ENCODE results near the gene GNG12.

The GNG12 gene

GRCh38 chr1:67759066-67759465 lies 74.2 kb downstream of the GNG12 start:
- in situ Hi-C loops (cut with MboI; ENCODE audit: low sequenced_read_pairs), result no loop called here

GRCh38 chr1:67755619-67756018 lies 77.6 kb downstream of the GNG12 start:
- in situ Hi-C loops (cut with MboI; ENCODE audit: low sequenced_read_pairs), result no loop called here

- in situ Hi-C loops (cut with MboI; ENCODE audit: low sequenced_read_pairs), result no loop called here
These were observed 78.1 kb downstream of the GNG12 start for GRCh38 chr1:67755160-67755559.

- in situ Hi-C loops (cut with MboI; ENCODE audit: low sequenced_read_pairs), result no loop called here
These were observed 78.7 kb downstream of the GNG12 start for GRCh38 chr1:67754526-67754920.

GRCh38 chr1:67753776-67754525 lies 79.3 kb downstream of the GNG12 start:
- in situ Hi-C loops (cut with MboI; ENCODE audit: low sequenced_read_pairs), result no loop called here

- in situ Hi-C loops (cut with MboI; ENCODE audit: low sequenced_read_pairs), result no loop called here
These were observed 81.0 kb downstream of the GNG12 start for GRCh38 chr1:67752306-67752705.

GRCh38 chr1:67750691-67751054 lies 82.6 kb downstream of the GNG12 start:
- in situ Hi-C loops (cut with MboI; ENCODE audit: low sequenced_read_pairs), result no loop called here

- in situ Hi-C loops (cut with MboI; ENCODE audit: low sequenced_read_pairs), result no loop called here
These were observed 83.2 kb downstream of the GNG12 start for GRCh38 chr1:67749844-67750690.

- in situ Hi-C loops (cut with MboI; ENCODE audit: low sequenced_read_pairs), result no loop called here
These were observed 83.9 kb downstream of the GNG12 start for GRCh38 chr1:67749263-67749843.

- in situ Hi-C loops (cut with MboI; ENCODE audit: low sequenced_read_pairs), result no loop called here
These were observed 84.6 kb downstream of the GNG12 start for GRCh38 chr1:67748630-67749029.

GRCh38 chr1:67747671-67748546 lies 85.4 kb downstream of the GNG12 start:
- in situ Hi-C loops (cut with MboI; ENCODE audit: low sequenced_read_pairs), result no loop called here

- in situ Hi-C loops (cut with MboI; ENCODE audit: low sequenced_read_pairs), result no loop called here
These were observed 87.2 kb downstream of the GNG12 start for GRCh38 chr1:67745875-67746698.

GRCh38 chr1:67743072-67743725 lies 90.1 kb downstream of the GNG12 start:
- in situ Hi-C loops (cut with MboI; ENCODE audit: low sequenced_read_pairs), result no loop called here

- in situ Hi-C loops (cut with MboI; ENCODE audit: low sequenced_read_pairs), result no loop called here
These were observed 91.5 kb downstream of the GNG12 start for GRCh38 chr1:67741736-67742135.

GRCh38 chr1:67741121-67741520 lies 92.1 kb downstream of the GNG12 start:
- in situ Hi-C loops (cut with MboI; ENCODE audit: low sequenced_read_pairs), result no loop called here

GRCh38 chr1:67740543-67740942 lies 92.7 kb downstream of the GNG12 start:
- in situ Hi-C loops (cut with MboI; ENCODE audit: low sequenced_read_pairs), result no loop called here

- in situ Hi-C loops (cut with MboI; ENCODE audit: low sequenced_read_pairs), result no loop called here
These were observed 93.9 kb downstream of the GNG12 start for GRCh38 chr1:67739361-67739760.

- in situ Hi-C loops (cut with MboI; ENCODE audit: low sequenced_read_pairs), result no loop called here
These were observed 94.9 kb downstream of the GNG12 start for GRCh38 chr1:67738401-67738800.

- in situ Hi-C loops (cut with MboI; ENCODE audit: low sequenced_read_pairs), result no loop called here
These were observed 95.4 kb downstream of the GNG12 start for GRCh38 chr1:67737875-67738274.

- in situ Hi-C loops (cut with MboI; ENCODE audit: low sequenced_read_pairs), result no loop called here
These were observed 96.5 kb downstream of the GNG12 start for GRCh38 chr1:67736750-67737149.

Measured in HL-60/S4 treated with retinoic acid at 250 ng/mL for 4 days and 3 days (cell line).